SK-N-SH treated with all-trans-retinoic acid at 6 μM for 48 hours (cell line): Measurements from ENCODE around the gene BUD13.

Source experiments
- BACH2 ChIP-seq: fragments of 250-450 bp; sonication (Bioruptor Pico); IDR thresholded peaks from 2 replicates; pipeline ENCODE4 v1.9.0; 2021; ENCODE audit warnings: mild to moderate bottlenecking, borderline replicate concordance
- TOX ChIP-seq: fragments of 250-450 bp; sonication (Bioruptor Pico); IDR thresholded peaks from 2 replicates; pipeline ENCODE4 v1.8.0; 2021; ENCODE audit warnings: mild to moderate bottlenecking, moderate library complexity, borderline replicate concordance
- ZNF8 ChIP-seq: fragments of 450-650 bp; formaldehyde crosslinking; IDR thresholded peaks from 2 replicates; pipeline ENCODE4 v1.5.0; 2020; ENCODE audit warnings: mild to moderate bottlenecking, moderate library complexity

- no peak for TF ChIP-seq ZNF8 (CRISPR knock-in tag)
- no peak for TF ChIP-seq TOX (CRISPR knock-in tag)
- TF ChIP-seq BACH2 = no peak
Measured at GRCh38 chr11:116730601-116731000, 42.2 kb downstream of the BUD13 start.
